PFSK-1 (cell line): ENCODE measurements around the gene ZNF207.

Experiments
- FOXP2 ChIP-seq: optimal IDR thresholded peaks from 2 replicates; pipeline ENCODE3; 2011; ENCODE audit warnings: borderline replicate concordance, control low read depth, inconsistent platforms; ENCODE audit not compliant: insufficient read depth; ENCODE audit errors: extremely low read length, extremely low read depth
- POLR2AphosphoS5 ChIP-seq: IDR thresholded peaks from 2 replicates; pipeline ENCODE4 v1.6.1; 2012; ENCODE audit warnings: low read depth, mild to moderate bottlenecking, control low read depth, low read length, moderate library complexity
- SIN3A ChIP-seq: IDR thresholded peaks from 2 replicates; pipeline ENCODE4 v1.6.1; 2012; ENCODE audit warnings: mild to moderate bottlenecking, low read length, moderate library complexity, borderline replicate concordance; ENCODE audit not compliant: insufficient read depth
- TAF1 ChIP-seq: IDR thresholded peaks from 2 replicates; pipeline ENCODE4 v1.6.1; 2012; ENCODE audit warnings: low read length, control low read depth, borderline replicate concordance; ENCODE audit not compliant: insufficient read depth
- TF ChIP-seq, protein P1 (sequence below), 2 experiments: IDR thresholded peaks; 2 replicates each; pipeline versions ENCODE4 v1.6.1 to v1.8.0; 2011 to 2012; ENCODE audit warnings: low read depth in 2 of 2, low read length in 2 of 2, control low read depth in 1 of 2, inconsistent platforms in 1 of 2, mild to moderate bottlenecking in 1 of 2, moderate library complexity in 1 of 2; ENCODE audit not compliant: insufficient read depth in 1 of 2

- TF ChIP-seq POLR2AphosphoS5 (no peak), SIN3A (no peak), TAF1 (no peak), FOXP2 (no peak)
- TF ChIP-seq, protein P1, sequence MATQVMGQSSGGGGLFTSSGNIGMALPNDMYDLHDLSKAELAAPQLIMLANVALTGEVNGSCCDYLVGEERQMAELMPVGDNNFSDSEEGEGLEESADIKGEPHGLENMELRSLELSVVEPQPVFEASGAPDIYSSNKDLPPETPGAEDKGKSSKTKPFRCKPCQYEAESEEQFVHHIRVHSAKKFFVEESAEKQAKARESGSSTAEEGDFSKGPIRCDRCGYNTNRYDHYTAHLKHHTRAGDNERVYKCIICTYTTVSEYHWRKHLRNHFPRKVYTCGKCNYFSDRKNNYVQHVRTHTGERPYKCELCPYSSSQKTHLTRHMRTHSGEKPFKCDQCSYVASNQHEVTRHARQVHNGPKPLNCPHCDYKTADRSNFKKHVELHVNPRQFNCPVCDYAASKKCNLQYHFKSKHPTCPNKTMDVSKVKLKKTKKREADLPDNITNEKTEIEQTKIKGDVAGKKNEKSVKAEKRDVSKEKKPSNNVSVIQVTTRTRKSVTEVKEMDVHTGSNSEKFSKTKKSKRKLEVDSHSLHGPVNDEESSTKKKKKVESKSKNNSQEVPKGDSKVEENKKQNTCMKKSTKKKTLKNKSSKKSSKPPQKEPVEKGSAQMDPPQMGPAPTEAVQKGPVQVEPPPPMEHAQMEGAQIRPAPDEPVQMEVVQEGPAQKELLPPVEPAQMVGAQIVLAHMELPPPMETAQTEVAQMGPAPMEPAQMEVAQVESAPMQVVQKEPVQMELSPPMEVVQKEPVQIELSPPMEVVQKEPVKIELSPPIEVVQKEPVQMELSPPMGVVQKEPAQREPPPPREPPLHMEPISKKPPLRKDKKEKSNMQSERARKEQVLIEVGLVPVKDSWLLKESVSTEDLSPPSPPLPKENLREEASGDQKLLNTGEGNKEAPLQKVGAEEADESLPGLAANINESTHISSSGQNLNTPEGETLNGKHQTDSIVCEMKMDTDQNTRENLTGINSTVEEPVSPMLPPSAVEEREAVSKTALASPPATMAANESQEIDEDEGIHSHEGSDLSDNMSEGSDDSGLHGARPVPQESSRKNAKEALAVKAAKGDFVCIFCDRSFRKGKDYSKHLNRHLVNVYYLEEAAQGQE (IDR thresholded peaks at IDR 0.05; ENCODE audit: insufficient read depth in 1 of 2, low read depth in 2 of 2, low read length in 2 of 2), result no peak
These were observed 479 bp upstream of the ZNF207 start for GRCh38 chr17:32349503-32349853.
